Mammary epithelial cell (primary cell): ENCODE measurements around the gene STIMATE.

Experiments
- EZH2 ChIP-seq: IDR thresholded peaks from 2 replicates; pipeline ENCODE4 v1.6.1; 2012; ENCODE audit warnings: low read length, inconsistent platforms, borderline replicate concordance
- TF ChIP-seq, protein P1 (sequence below), 2 donors: IDR thresholded peaks in 1 of 2; conservative IDR thresholded peaks in 1 of 2; 2 replicates each; pipeline ENCODE4 v1.5.1; 2011 to 2012; ENCODE audit warnings: inconsistent platforms in 2 of 2, low read length in 2 of 2, mild to moderate bottlenecking in 2 of 2, control low read depth in 1 of 2, low read depth in 1 of 2; ENCODE audit not compliant: insufficient read depth in 1 of 2; ENCODE audit errors: extremely low read depth in 1 of 2

GRCh38 chr3:52841211-52841980 lies 56.0 kb downstream of the STIMATE start:
- TF ChIP-seq EZH2 = no peak
- TF ChIP-seq, protein P1, sequence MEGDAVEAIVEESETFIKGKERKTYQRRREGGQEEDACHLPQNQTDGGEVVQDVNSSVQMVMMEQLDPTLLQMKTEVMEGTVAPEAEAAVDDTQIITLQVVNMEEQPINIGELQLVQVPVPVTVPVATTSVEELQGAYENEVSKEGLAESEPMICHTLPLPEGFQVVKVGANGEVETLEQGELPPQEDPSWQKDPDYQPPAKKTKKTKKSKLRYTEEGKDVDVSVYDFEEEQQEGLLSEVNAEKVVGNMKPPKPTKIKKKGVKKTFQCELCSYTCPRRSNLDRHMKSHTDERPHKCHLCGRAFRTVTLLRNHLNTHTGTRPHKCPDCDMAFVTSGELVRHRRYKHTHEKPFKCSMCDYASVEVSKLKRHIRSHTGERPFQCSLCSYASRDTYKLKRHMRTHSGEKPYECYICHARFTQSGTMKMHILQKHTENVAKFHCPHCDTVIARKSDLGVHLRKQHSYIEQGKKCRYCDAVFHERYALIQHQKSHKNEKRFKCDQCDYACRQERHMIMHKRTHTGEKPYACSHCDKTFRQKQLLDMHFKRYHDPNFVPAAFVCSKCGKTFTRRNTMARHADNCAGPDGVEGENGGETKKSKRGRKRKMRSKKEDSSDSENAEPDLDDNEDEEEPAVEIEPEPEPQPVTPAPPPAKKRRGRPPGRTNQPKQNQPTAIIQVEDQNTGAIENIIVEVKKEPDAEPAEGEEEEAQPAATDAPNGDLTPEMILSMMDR (conservative IDR thresholded peaks at IDR 0.05 in 1 of 2, IDR thresholded peaks at IDR 0.05 in 1 of 2; ENCODE audit: extremely low read depth in 1 of 2, insufficient read depth in 1 of 2, low read depth in 1 of 2, low read length in 2 of 2) = no peak
